Measurements from ENCODE around the gene RAD51B. TPM values are rescaled to one million over a fixed set of nuclear protein-coding genes. Genes with fewer than 3 reads are reported as not detected.
"Not testable (repeated sequence)": the region's sequence is repeated elsewhere in the genome, so short reads cannot be mapped to it uniquely, and the experiment has no call there.

The RAD51B gene
- total RNA-seq, 1 experiment from 2014 or later, result 20.0 TPM

- TF ChIP-seq ZBTB33 (IDR thresholded peaks at IDR 0.05; ENCODE audit: extremely low read depth, insufficient replicate concordance, low read length) (no peak), TCF7L2 (IDR thresholded peaks at IDR 0.05; ENCODE audit: borderline replicate concordance, extremely low read depth, insufficient read depth, insufficient read length) (peak; percentile 10)
- Histone ChIP-seq H3K27ac (ENCODE audit: low read depth, low read length) (no peak overlapping the region), H4K20me1 (ENCODE audit: insufficient read depth) (no peaks in the 10 kb centered on the region), H3K9me2 (ENCODE audit: insufficient read depth) (no peaks in the 10 kb centered on the region), H2AFZ (ENCODE audit: low read depth, low read length, poor library complexity, severe bottlenecking) (no peak overlapping the region), H3K27me3 (ENCODE audit: insufficient read depth, low read length) (no peaks in the 10 kb centered on the region), H3K9ac (ENCODE audit: low read length) (no peak overlapping the region), H3K9me3 (ENCODE audit: control insufficient read depth in 1 of 2, insufficient read depth in 1 of 2, low read depth in 1 of 2, low read length in 2 of 2) (no peaks in the 10 kb centered on the region), H3K4me2 (ENCODE audit: low read length) (peak overlapping the region; percentile 1; the same call in 1 of the 2 replicates), H3K36me3 (ENCODE audit: control insufficient read depth in 1 of 2, insufficient read depth in 2 of 2, low read length in 2 of 2) (no peaks in the 10 kb centered on the region), H3K4me3 (replicated peaks in 1 of 2; ENCODE audit: low read depth in 1 of 2, low read length in 2 of 2) (no peak overlapping the region), H3K79me2 (ENCODE audit: insufficient read depth, low read length) (no peaks in the 10 kb centered on the region), H3K4me1 (ENCODE audit: control insufficient read depth in 1 of 2, insufficient read depth in 2 of 2, low read length in 2 of 2) (peaks cover 5 to 14% of the 10 kb centered on the region in 2 experiments; a peak in 2 of 4 replicates)
- intact Hi-C loops (cut with micrococcal nuclease), result no loop called here
- ChIA-PET POLR2A (interaction anchor here (0.7 to 1.2 kb wide), 2 partner anchors 30 to 78 kb away, joined by 3 to 5 read pairs; partner anchors contain the start of gene ZFP36L1), RAD21 (ENCODE audit: low non-redundant PET in 1 of 2, low total read pairs in 2 of 2, uncharacterized antibody in 2 of 2, unreplicated experiment in 2 of 2) (interaction anchor here (0.6 to 0.9 kb wide), 2 partner anchors 34 to 228 kb away, joined by 4 to 7 read pairs; no protein-coding TSS in a partner anchor), CTCF (interaction anchor here (1.0 kb wide), 1 partner anchor 514 kb away, joined by 5 read pairs; no protein-coding TSS in a partner anchor)
- DNase-seq (ENCODE audit: low read depth, low spot score), result no peak
- peak; percentile 74 for ATAC-seq
- no TSS peak for BruUV-seq (replicated peaks)
Measured at GRCh38 chr14:68762953-68763764, 943.6 kb downstream of the RAD51B start.

- H3K79me2 ChIP-seq (ENCODE audit: insufficient read depth, low read length); H3K9me2 ChIP-seq (ENCODE audit: insufficient read depth); H4K20me1 ChIP-seq (ENCODE audit: insufficient read depth); H3K27ac ChIP-seq (ENCODE audit: low read depth, low read length); DNase-seq (ENCODE audit: low read depth, low spot score); ATAC-seq; H3K36me3 ChIP-seq (ENCODE audit: control insufficient read depth in 1 of 2, insufficient read depth in 2 of 2, low read length in 2 of 2); CTCF ChIA-PET; BruUV-seq (replicated peaks); H3K4me3 ChIP-seq (replicated peaks in 1 of 2; ENCODE audit: low read depth in 1 of 2, low read length in 2 of 2); H3K9me3 ChIP-seq (ENCODE audit: control insufficient read depth in 1 of 2, insufficient read depth in 1 of 2, low read depth in 1 of 2, low read length in 2 of 2); H3K4me2 ChIP-seq (ENCODE audit: low read length); H2AFZ ChIP-seq (ENCODE audit: low read depth, low read length, poor library complexity, severe bottlenecking); intact Hi-C loops (cut with micrococcal nuclease); H3K9ac ChIP-seq (ENCODE audit: low read length); H3K27me3 ChIP-seq (ENCODE audit: insufficient read depth, low read length): not testable (repeated sequence)
- ChIA-PET RAD21 (ENCODE audit: low non-redundant PET in 1 of 2, low total read pairs in 2 of 2, uncharacterized antibody in 2 of 2, unreplicated experiment in 2 of 2) (interaction anchor here in 1 of 2 experiments (0.6 kb wide), 1 partner anchor 34 kb away, joined by 7 read pairs; no protein-coding TSS in a partner anchor), POLR2A (interaction anchor here (1.2 kb wide), 1 partner anchor 29 kb away, joined by 5 read pairs; the partner anchor contains the start of gene ZFP36L1)
- H3K4me1 ChIP-seq (ENCODE audit: control insufficient read depth in 1 of 2, insufficient read depth in 2 of 2, low read length in 2 of 2), result peaks cover 5 to 14% of the 10 kb centered on the region in 2 experiments; a peak in 2 of 4 replicates
Measured at GRCh38 chr14:68763843-68764242, 944.3 kb downstream of the RAD51B start.

Data from HCT116 (cell line).